ENCODE results near the gene ABCG1. TPM values are rescaled to one million over a fixed set of nuclear protein-coding genes. Genes with fewer than 3 reads are reported as not detected.
A peak's percentile ranks its signal among the peaks of the same experiment; 100 is the strongest.

The ABCG1 gene
- total and polyA plus RNA-seq, 4 donors = 11.5 to 65.0 (median 35.0) TPM

GRCh38 chr21:42299324-42300044, 80.5 kb downstream of the ABCG1 start:
- Histone ChIP-seq H3K27me3 (ENCODE audit: control insufficient read depth in 3 of 3, insufficient read depth in 3 of 3, low read length in 2 of 3) (peaks cover 0 to 4% (median 0%) of the 10 kb centered on the region in 3 donors), H3K4me1 (ENCODE audit: control insufficient read depth in 5 of 5, insufficient read depth in 5 of 5, low read length in 5 of 5) (peaks cover 0 to 15% (median 7%) of the 10 kb centered on the region in 5 donors), H3K4me3 (no peak overlapping the region), H3K27ac (ENCODE audit: low read depth in 1 of 2, low read length in 1 of 2) (peak overlapping the region in 1 of 2 donors; percentile 42), H3K9ac (ENCODE audit: insufficient read depth in 1 of 2, low read length in 2 of 2) (no peak overlapping the region), H3K9me3 (ENCODE audit: control insufficient read depth in 4 of 4, insufficient read depth in 3 of 4, low read length in 3 of 4) (no peaks in the 10 kb centered on the region), H3K36me3 (ENCODE audit: control insufficient read depth in 4 of 4, insufficient read depth in 4 of 4, low read length in 4 of 4) (peaks cover 0 to 15% (median 3%) of the 10 kb centered on the region in 4 donors)
- no peak for ATAC-seq (ENCODE audit: insufficient read depth, low FRiP score)
- 74% methylated on average over 20 of the region's 20 CpGs for WGBS, 2 donors
- no peak for TF ChIP-seq CTCF (IDR thresholded peaks at IDR 0.05; ENCODE audit: control extremely low read depth, extremely low read depth)
- DNase-seq = no peak

DNA sequence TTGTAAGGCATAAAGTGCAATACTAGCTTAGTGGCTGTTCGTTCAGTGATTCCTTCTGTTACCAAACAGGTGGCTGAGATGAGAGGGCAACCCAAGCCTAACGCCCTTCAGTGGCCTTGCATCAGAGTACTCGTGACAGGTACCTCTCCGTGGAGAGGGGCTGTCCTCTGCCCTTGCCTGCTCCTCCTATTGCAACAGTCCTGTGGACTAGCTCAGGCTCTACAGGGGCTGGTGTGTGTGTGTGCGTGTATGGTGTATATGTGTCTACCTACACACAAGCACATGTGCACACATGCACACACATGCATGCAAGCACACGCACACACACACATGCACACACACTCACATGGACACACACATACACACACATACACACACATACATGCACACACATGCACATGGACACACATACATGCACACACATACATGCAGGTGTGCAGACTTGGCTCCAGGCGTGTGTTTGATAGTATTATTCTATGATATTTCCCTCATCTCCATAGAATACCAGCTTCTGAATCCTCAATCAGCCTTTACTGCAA, 81.2 kb downstream of the ABCG1 start:
- Histone ChIP-seq H3K9me3 (ENCODE audit: control insufficient read depth in 4 of 4, insufficient read depth in 3 of 4, low read length in 3 of 4) (no peaks in the 10 kb centered on the region), H3K4me1 (ENCODE audit: control insufficient read depth in 5 of 5, insufficient read depth in 5 of 5, low read length in 5 of 5) (peaks cover 0 to 15% (median 7%) of the 10 kb centered on the region in 5 donors), H3K27me3 (ENCODE audit: control insufficient read depth in 3 of 3, insufficient read depth in 3 of 3, low read length in 2 of 3) (peaks cover 0 to 4% (median 0%) of the 10 kb centered on the region in 3 donors), H3K36me3 (ENCODE audit: control insufficient read depth in 4 of 4, insufficient read depth in 4 of 4, low read length in 4 of 4) (peaks cover 0 to 11% (median 3%) of the 10 kb centered on the region in 4 donors), H3K9ac (ENCODE audit: insufficient read depth in 1 of 2, low read length in 2 of 2) (no peak overlapping the region), H3K27ac (ENCODE audit: low read depth in 1 of 2, low read length in 1 of 2) (peak overlapping the region in 1 of 2 donors; percentile 42), H3K4me3 (no peak overlapping the region)
- ATAC-seq (ENCODE audit: insufficient read depth, low FRiP score) (no peak), DNase-seq (no peak)
- 72 to 78% methylated on average over 7 of the region's 7 CpGs for WGBS, 2 donors
- no peak for TF ChIP-seq CTCF (IDR thresholded peaks at IDR 0.05; ENCODE audit: control extremely low read depth, extremely low read depth)

DNA sequence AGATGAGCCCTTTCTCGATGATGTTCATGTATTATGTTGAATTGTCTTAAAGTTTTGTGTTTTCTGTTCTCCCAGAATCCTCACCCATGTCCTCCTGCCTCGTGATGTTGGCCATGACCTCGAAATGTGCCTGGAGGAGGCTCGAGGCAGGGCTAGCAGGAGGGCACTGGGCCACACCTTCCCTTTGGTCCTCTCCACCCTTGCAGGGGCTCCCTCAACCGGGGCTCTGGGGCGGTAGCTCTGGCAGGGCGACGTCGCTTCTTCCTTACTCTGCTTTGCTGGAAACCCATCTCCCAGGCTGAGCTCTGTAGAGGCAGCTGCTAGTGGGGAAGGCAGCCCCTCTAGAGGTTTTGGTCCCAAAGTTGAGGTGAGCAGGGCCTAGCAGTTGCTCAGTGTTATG, 82.0 kb downstream of the ABCG1 start:
- H3K9ac ChIP-seq (ENCODE audit: insufficient read depth in 1 of 2, low read length in 2 of 2) = no peak overlapping the region
- WGBS, 2 donors = 92 to 95% methylated on average over 9 of the region's 9 CpGs
- ATAC-seq (ENCODE audit: insufficient read depth, low FRiP score) (no peak), DNase-seq (no peak)
- H3K27me3 ChIP-seq (ENCODE audit: control insufficient read depth in 3 of 3, insufficient read depth in 3 of 3, low read length in 2 of 3) = peaks cover 0 to 4% (median 0%) of the 10 kb centered on the region in 3 donors
- H3K9me3 ChIP-seq (ENCODE audit: control insufficient read depth in 4 of 4, insufficient read depth in 3 of 4, low read length in 3 of 4) = no peaks in the 10 kb centered on the region
- no peak for TF ChIP-seq CTCF (IDR thresholded peaks at IDR 0.05; ENCODE audit: control extremely low read depth, extremely low read depth)
- peaks cover 0 to 15% (median 7%) of the 10 kb centered on the region in 5 donors for H3K4me1 ChIP-seq (ENCODE audit: control insufficient read depth in 5 of 5, insufficient read depth in 5 of 5, low read length in 5 of 5)
- H3K27ac ChIP-seq (ENCODE audit: low read depth in 1 of 2, low read length in 1 of 2) = peak overlapping the region; percentile 58 to 73
- peaks cover 0 to 7% (median 3%) of the 10 kb centered on the region in 4 donors for H3K36me3 ChIP-seq (ENCODE audit: control insufficient read depth in 4 of 4, insufficient read depth in 4 of 4, low read length in 4 of 4)
- no peak overlapping the region for H3K4me3 ChIP-seq
